Loucy (cell line): ENCODE data around the gene EXOC3L2.

ENCODE experiments used
- H2AFZ ChIP-seq: fragments of 200-600 bp; sonication (generic); 2 replicates; pipeline ENCODE4 v1.6.0; 2016; ENCODE audit warnings: antibody characterized with exemption, mild to moderate bottlenecking, low read length, moderate library complexity
- H3F3A ChIP-seq: fragments of 200-600 bp; 2 replicates; pipeline ENCODE4 v1.6.0; 2016; ENCODE audit warnings: antibody characterized with exemption, low read depth, mild to moderate bottlenecking
- H3K27me3 ChIP-seq: fragments of 200-600 bp; sonication (generic); 2 replicates; pipeline ENCODE4 v1.6.1; 2014; ENCODE audit warnings: low read length, mild to moderate bottlenecking; ENCODE audit not compliant: insufficient read depth, poor library complexity, severe bottlenecking
- H3K36me3 ChIP-seq: fragments of 200-600 bp; sonication (generic); 2 replicates; pipeline ENCODE4 v1.6.1; 2016; ENCODE audit warnings: low read length; ENCODE audit not compliant: insufficient read depth
- H3K4me1 ChIP-seq: fragments of 200-600 bp; sonication (generic); 2 replicates; pipeline ENCODE4 v1.5.1; 2014; ENCODE audit warnings: low read length, mild to moderate bottlenecking; ENCODE audit not compliant: insufficient read depth, poor library complexity, severe bottlenecking
- H3K4me2 ChIP-seq: fragments of 200-600 bp; sonication (generic); 2 replicates; pipeline ENCODE4 v1.6.0; 2014; ENCODE audit warnings: antibody characterized with exemption, low read length, low read depth, mild to moderate bottlenecking; ENCODE audit not compliant: poor library complexity, severe bottlenecking
- H3K4me3 ChIP-seq: fragments of 200-600 bp; sonication (generic); 2 replicates; pipeline ENCODE4 v1.5.1; 2014; ENCODE audit warnings: low read length, mild to moderate bottlenecking, mixed read lengths; ENCODE audit not compliant: poor library complexity, severe bottlenecking
- H3K79me2 ChIP-seq: fragments of 200-600 bp; sonication (generic); 2 replicates; pipeline ENCODE4 v1.6.1; 2014; ENCODE audit warnings: low read length; ENCODE audit not compliant: insufficient read depth
- H3K9ac ChIP-seq: fragments of 200-600 bp; sonication (generic); 2 replicates; pipeline ENCODE4 v1.6.0; 2014; ENCODE audit warnings: mild to moderate bottlenecking, low read depth, low read length, moderate library complexity; ENCODE audit not compliant: poor library complexity, severe bottlenecking
- H3K9me2 ChIP-seq: fragments of 200-600 bp; sonication (generic); replicated peaks from 2 replicates; pipeline ENCODE4 v1.6.1; 2016; ENCODE audit warnings: low read depth, low read length, mixed read lengths
- H3K9me3 ChIP-seq: fragments of 200-600 bp; sonication (generic); 2 replicates; pipeline ENCODE4 v1.6.1; 2014; ENCODE audit warnings: mild to moderate bottlenecking, antibody characterized with exemption, low read length, low read depth; ENCODE audit not compliant: insufficient read depth
- H4K20me1 ChIP-seq: fragments of 200-600 bp; sonication (generic); 2 replicates; pipeline ENCODE4 v1.6.0; 2014; ENCODE audit warnings: antibody characterized with exemption, low read length, mild to moderate bottlenecking; ENCODE audit not compliant: insufficient read depth, poor library complexity, severe bottlenecking
- EZH2phosphoT487 ChIP-seq: fragments of 200-600 bp; IDR thresholded peaks from 2 replicates; pipeline ENCODE4 v1.6.1; 2018; ENCODE audit warnings: antibody characterized with exemption, mild to moderate bottlenecking, moderate library complexity, borderline replicate concordance
- TF ChIP-seq, protein P1 (sequence below): fragments of 200-600 bp; sonication (generic); conservative IDR thresholded peaks from 2 replicates; pipeline ENCODE4 v1.5.1; 2014; ENCODE audit warnings: mild to moderate bottlenecking, antibody characterized with exemption, low read length

Gene EXOC3L2

DNA sequence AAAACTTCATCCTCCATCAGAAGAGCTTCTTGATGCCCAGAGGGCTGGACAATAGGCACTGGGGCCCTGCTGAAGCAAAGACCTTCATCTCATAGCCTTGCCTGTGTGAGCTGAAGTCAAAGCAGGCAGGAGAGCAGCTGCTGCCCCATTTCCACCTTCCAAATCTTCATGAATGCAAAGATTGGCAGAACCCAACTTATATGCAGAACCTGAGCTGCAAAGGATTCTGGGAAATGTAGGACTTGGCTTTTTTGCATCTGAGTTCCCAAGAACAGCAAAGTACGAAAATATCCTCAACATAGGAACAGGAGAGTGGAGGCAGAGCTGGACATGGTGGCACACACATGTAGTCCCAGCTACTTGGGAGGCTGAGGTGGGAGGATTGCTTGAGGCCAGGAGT, 46.6 kb upstream of the EXOC3L2 start:
- Histone ChIP-seq H3K36me3 (peaks cover 14% of the 10 kb centered on the region; the same call in 1 of the 2 replicates), H3K4me1 (no peaks in the 10 kb centered on the region), H3K9me3 (no peaks in the 10 kb centered on the region), H3K79me2 (no peaks in the 10 kb centered on the region), H3K9me2 (no peaks in the 10 kb centered on the region), H2AFZ (no peak overlapping the region), H3F3A (no peaks in the 10 kb centered on the region), H3K9ac (no peak overlapping the region), H3K4me3 (no peak overlapping the region), H3K27me3 (no peaks in the 10 kb centered on the region), H4K20me1 (no peaks in the 10 kb centered on the region), H3K4me2 (no peak overlapping the region)
- no peak for TF ChIP-seq EZH2phosphoT487
- TF ChIP-seq, protein P1, sequence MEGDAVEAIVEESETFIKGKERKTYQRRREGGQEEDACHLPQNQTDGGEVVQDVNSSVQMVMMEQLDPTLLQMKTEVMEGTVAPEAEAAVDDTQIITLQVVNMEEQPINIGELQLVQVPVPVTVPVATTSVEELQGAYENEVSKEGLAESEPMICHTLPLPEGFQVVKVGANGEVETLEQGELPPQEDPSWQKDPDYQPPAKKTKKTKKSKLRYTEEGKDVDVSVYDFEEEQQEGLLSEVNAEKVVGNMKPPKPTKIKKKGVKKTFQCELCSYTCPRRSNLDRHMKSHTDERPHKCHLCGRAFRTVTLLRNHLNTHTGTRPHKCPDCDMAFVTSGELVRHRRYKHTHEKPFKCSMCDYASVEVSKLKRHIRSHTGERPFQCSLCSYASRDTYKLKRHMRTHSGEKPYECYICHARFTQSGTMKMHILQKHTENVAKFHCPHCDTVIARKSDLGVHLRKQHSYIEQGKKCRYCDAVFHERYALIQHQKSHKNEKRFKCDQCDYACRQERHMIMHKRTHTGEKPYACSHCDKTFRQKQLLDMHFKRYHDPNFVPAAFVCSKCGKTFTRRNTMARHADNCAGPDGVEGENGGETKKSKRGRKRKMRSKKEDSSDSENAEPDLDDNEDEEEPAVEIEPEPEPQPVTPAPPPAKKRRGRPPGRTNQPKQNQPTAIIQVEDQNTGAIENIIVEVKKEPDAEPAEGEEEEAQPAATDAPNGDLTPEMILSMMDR = no peak

DNA sequence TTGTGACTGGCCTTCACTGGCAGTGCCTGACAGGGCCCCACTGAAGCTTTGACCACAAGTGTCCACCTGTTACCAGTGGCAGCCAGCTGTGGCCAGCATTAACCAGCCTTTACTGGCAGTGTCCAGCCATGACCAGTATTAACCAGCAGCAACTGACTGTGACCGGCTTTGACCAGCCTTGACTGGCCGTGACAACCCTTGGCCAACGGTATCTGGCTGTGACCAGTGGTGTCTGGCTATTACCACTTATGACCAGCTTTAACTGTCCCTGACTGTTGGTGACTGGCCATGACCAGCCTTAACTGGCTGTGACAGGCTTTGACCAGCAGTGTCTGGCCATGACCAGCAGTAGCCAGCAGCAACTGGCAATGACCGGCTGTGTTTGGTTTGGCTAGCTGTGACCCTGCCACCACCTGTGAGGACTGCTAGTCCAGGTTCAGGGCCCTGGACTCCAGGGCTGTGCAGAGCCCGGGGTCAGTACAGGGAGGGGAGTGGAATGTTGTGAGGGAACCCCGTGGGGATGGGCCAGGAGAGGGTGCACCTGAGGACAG, 45.2 kb upstream of the EXOC3L2 start:
- TF ChIP-seq EZH2phosphoT487 = no peak
- TF ChIP-seq, protein P1 = no peak
- H3K36me3 ChIP-seq = peaks cover 14% of the 10 kb centered on the region; the same call in 1 of the 2 replicates
- H3K79me2 ChIP-seq = no peaks in the 10 kb centered on the region
- H3K9ac ChIP-seq = no peak overlapping the region
- no peaks in the 10 kb centered on the region for H3F3A ChIP-seq
- no peaks in the 10 kb centered on the region for H3K4me1 ChIP-seq
- no peak overlapping the region for H3K4me2 ChIP-seq
- H3K4me3 ChIP-seq = no peak overlapping the region
- no peaks in the 10 kb centered on the region for H3K9me2 ChIP-seq
- H3K9me3 ChIP-seq = no peaks in the 10 kb centered on the region
- H2AFZ ChIP-seq = no peak overlapping the region
- no peaks in the 10 kb centered on the region for H4K20me1 ChIP-seq
- no peaks in the 10 kb centered on the region for H3K27me3 ChIP-seq

DNA sequence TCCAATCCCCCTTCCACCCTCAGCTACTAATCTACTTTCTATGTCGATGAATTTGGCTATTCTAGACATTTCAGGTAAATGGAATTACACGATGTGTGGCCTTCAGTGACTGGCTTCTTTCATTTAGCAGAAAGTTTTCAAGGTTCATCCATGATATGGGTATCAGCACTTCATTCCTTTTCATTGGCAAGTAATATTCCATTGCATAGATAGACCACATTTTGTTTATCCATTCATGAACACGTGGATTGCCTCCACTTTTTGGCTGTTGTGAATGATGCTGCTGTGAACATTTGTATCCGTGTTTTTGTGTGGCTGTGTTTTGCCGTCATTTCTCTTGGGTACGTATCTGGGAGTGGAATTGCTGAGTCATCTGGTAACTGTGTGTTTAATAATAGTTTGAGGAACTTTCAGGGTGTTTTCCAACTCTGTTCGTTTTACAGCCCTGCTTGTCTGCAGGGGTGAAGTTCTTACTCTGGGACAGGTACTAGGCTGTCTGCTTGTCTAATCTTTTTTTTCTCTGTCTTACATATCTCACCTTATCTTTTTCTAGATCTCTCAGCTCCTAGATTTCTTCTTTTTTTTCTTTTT, 38.3 kb upstream of the EXOC3L2 start:
- Histone ChIP-seq H3K4me1 (no peaks in the 10 kb centered on the region), H2AFZ (no peak overlapping the region), H3F3A (no peaks in the 10 kb centered on the region), H3K79me2 (no peaks in the 10 kb centered on the region), H4K20me1 (no peaks in the 10 kb centered on the region), H3K9me3 (no peaks in the 10 kb centered on the region), H3K9ac (no peak overlapping the region), H3K9me2 (no peaks in the 10 kb centered on the region), H3K27me3 (no peaks in the 10 kb centered on the region), H3K4me3 (no peak overlapping the region), H3K4me2 (no peak overlapping the region), H3K36me3 (peaks cover 49% of the 10 kb centered on the region; the same call in 1 of the 2 replicates)
- TF ChIP-seq, protein P1 = no peak
- TF ChIP-seq EZH2phosphoT487 = no peak
